Colonic mucosa (tissue), 4 donors: ENCODE data around the gene EYS. TPM values are rescaled to one million over a fixed set of nuclear protein-coding genes. Genes with fewer than 3 reads are reported as not detected.

ENCODE experiments used
- DNase-seq: peaks from one replicate; pipeline ENCODE4 v3.0.0-alpha.2; 2020
- H3K27ac ChIP-seq: fragments of 200-600 bp; one replicate; pipeline ENCODE4 v1.8.0; 2021
- H3K27me3 ChIP-seq: fragments of 200-600 bp; one replicate; pipeline ENCODE4 v1.8.0; 2021
- H3K36me3 ChIP-seq: fragments of 200-600 bp; one replicate; pipeline ENCODE4 v1.8.0; 2021
- H3K4me1 ChIP-seq: fragments of 200-600 bp; one replicate; pipeline ENCODE4 v1.8.0; 2021; ENCODE audit warnings: mild to moderate bottlenecking
- H3K4me3 ChIP-seq: fragments of 200-600 bp; one replicate; pipeline ENCODE4 v1.8.0; 2021
- H3K9ac ChIP-seq, 2 donors: one replicate each; pipeline ENCODE4 v1.7.0; 2013; ENCODE audit warnings: control low read depth in 2 of 2, low read depth in 2 of 2, low read length in 2 of 2
- H3K9me3 ChIP-seq: fragments of 200-600 bp; one replicate; pipeline ENCODE4 v1.8.0; 2021
- intact Hi-C: fragments of 100-400 bp; cut with DNase I; formaldehyde crosslinking; loops from one replicate; pipeline ENCODE4 v1.14.1; 2022
- total RNA-seq, 2 donors: library from RNA; stranded (reverse); fragmentation: NEBNext Ultra II Directional in 1 of 2; extraction: Animal tissue kit (Norgen Biotek cat#: 25700) in 1 of 2; gene quantifications; one replicate each; pipeline ENCODE4 v1.2.1, GENCODE V29; 2021
- TF ChIP-seq, protein P1 (sequence below): fragments of 200-600 bp; IDR thresholded peaks from one replicate; pipeline ENCODE4 v1.8.0; 2022; ENCODE audit warnings: antibody characterized with exemption, mild to moderate bottlenecking
- donor health status: healthy.
- donor health status: DM: no; HTN: no; CAD: no.
- donor health status: DM: no; HTN: no; CAD: no.

Gene EYS
- total RNA-seq, 2 donors from 2014 or later, result 0.64 to 0.82 TPM

DNA sequence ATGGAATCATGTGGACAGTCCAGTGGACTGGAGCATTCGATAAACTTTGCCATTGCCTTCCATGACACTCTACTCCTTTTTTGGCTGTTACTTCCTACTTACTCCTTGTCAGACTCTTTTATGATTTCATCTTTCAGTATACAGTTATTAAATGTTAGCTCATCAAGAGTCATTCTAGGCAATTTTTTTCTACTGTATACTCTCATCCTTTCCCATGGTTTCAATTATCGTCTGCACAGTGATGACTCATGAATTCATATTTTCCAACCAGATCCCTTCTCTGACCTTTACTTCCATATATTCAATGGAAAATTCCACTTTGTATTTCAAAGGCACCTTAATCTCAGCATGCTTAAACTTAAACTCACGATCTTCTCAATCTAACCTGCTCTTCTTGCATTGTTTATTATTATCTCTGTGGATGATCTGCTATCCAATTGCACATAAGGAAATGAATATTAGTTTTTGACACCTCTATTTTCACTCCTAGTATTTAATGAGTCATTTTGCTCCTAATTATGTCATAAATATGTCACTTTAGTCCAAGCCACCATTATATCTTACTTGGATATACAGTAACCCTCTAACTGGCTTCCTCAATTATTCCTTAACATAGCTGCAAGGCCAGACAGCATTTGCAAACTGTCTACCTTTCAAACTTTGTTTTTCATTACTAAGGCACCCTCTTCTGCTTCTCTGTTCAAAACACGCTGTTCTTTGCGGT lies 1643.9 kb downstream of the EYS start:
- Histone ChIP-seq H3K4me3 (no peak overlapping the region), H3K9ac (no peak overlapping the region), H3K4me1 (no peaks in the 10 kb centered on the region), H3K27me3 (no peaks in the 10 kb centered on the region), H3K27ac (no peak overlapping the region), H3K9me3 (no peaks in the 10 kb centered on the region), H3K36me3 (no peaks in the 10 kb centered on the region)
- TF ChIP-seq, protein P1, sequence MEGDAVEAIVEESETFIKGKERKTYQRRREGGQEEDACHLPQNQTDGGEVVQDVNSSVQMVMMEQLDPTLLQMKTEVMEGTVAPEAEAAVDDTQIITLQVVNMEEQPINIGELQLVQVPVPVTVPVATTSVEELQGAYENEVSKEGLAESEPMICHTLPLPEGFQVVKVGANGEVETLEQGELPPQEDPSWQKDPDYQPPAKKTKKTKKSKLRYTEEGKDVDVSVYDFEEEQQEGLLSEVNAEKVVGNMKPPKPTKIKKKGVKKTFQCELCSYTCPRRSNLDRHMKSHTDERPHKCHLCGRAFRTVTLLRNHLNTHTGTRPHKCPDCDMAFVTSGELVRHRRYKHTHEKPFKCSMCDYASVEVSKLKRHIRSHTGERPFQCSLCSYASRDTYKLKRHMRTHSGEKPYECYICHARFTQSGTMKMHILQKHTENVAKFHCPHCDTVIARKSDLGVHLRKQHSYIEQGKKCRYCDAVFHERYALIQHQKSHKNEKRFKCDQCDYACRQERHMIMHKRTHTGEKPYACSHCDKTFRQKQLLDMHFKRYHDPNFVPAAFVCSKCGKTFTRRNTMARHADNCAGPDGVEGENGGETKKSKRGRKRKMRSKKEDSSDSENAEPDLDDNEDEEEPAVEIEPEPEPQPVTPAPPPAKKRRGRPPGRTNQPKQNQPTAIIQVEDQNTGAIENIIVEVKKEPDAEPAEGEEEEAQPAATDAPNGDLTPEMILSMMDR, result no peak
- DNase-seq, result no peak
- intact Hi-C loops, result no loop called here

GRCh38 chr6:64054861-64055260 lies 1652.2 kb downstream of the EYS start:
- no peak overlapping the region for H3K27ac ChIP-seq
- no peak for DNase-seq
- intact Hi-C loops, result no loop called here
- H3K36me3 ChIP-seq, result no peaks in the 10 kb centered on the region
- no peaks in the 10 kb centered on the region for H3K9me3 ChIP-seq
- H3K4me1 ChIP-seq, result no peaks in the 10 kb centered on the region
- no peaks in the 10 kb centered on the region for H3K27me3 ChIP-seq
- no peak overlapping the region for H3K4me3 ChIP-seq
- TF ChIP-seq, protein P1, result no peak
- no peak overlapping the region for H3K9ac ChIP-seq

DNA sequence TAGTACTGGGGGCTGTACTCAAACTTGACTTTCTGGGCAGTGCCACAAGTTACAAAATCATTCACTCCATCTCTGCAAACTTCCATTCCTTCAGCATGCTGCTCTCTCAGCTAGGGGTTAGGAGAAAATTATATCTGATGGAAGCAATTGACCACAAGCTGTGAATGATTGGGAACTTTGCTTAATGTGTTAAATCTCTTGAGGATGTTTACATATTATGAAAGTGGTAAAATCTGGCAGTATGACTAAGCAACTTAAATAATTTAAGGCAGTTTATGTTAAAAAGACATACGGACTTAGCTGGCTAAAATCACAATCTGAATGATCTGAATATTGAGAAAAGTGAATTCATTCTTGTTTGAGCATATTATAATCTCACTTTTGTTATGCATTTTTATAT lies 1656.4 kb downstream of the EYS start:
- TF ChIP-seq, protein P1, result no peak

DNA sequence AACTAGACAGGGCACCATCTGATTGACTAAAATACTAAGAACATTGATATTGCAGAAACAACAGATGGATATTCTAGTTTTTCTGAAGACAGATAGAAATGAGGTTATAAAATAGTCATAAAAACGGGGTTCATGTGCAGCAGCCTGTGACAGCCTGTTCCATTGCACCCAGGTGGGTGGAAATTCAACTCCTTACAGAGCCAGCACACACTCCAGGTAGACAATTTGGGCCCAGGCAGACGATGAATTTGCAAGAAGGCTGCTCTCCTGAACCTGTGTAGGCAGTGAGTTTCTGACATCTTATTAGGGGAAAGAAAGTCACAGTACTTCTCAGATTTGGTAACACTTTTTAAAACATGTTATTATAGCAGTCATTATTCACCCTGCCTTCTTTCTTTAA lies 1657.3 kb downstream of the EYS start:
- Histone ChIP-seq H3K27me3 (no peaks in the 10 kb centered on the region), H3K9me3 (no peaks in the 10 kb centered on the region), H3K27ac (no peak overlapping the region), H3K9ac (no peak overlapping the region), H3K4me1 (no peaks in the 10 kb centered on the region), H3K4me3 (no peak overlapping the region), H3K36me3 (no peaks in the 10 kb centered on the region)
- DNase-seq, result no peak
- TF ChIP-seq, protein P1, result no peak
- intact Hi-C loops, result no loop called here

More for the DNA sequence above, 1656.4 kb downstream of the EYS start:
- H3K9ac ChIP-seq, result no peak overlapping the region
- DNase-seq, result no peak
- no peak overlapping the region for H3K4me3 ChIP-seq
- no peak overlapping the region for H3K27ac ChIP-seq
- no peaks in the 10 kb centered on the region for H3K27me3 ChIP-seq
- H3K36me3 ChIP-seq, result no peaks in the 10 kb centered on the region
- intact Hi-C loops, result no loop called here
- H3K9me3 ChIP-seq, result no peaks in the 10 kb centered on the region
- no peaks in the 10 kb centered on the region for H3K4me1 ChIP-seq

DNA sequence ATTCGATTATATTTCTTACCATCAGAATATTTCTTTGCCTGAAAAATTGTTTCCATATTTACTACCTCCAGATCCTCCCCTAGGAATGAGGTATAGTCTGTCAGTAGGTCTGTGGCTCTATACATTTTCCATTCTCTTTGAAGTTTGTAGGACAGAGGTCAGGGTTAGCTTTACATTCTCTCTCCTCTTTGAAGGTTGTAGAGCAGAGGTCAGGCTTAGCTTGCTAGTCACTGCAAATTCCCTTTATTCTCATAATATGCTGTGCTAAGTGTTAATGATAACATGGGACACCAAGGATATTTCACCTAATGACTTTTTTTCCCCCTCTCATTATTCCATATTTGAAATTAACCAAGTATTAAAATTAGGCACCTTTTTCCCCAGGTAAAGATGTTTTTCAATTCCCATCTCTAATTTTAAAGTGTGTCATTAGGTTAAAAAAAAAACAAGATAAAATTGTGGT lies 1660.2 kb downstream of the EYS start:
- Histone ChIP-seq H3K4me3 (no peak overlapping the region), H3K9ac (no peak overlapping the region), H3K27me3 (no peaks in the 10 kb centered on the region), H3K27ac (no peak overlapping the region), H3K36me3 (no peaks in the 10 kb centered on the region), H3K9me3 (no peaks in the 10 kb centered on the region), H3K4me1 (no peaks in the 10 kb centered on the region)
- DNase-seq, result no peak
- intact Hi-C loops, result no loop called here
- TF ChIP-seq, protein P1, result no peak
